H9 (cell line): ENCODE data around the gene FOXL1. TPM values are rescaled to one million over a fixed set of nuclear protein-coding genes. Genes with fewer than 3 reads are reported as not detected.

Experiments
- DNase-seq: peaks from one replicate; pipeline ENCODE4 v3.0.0-alpha.2; 2017
- H2AFZ ChIP-seq: one replicate; pipeline ENCODE4 v1.6.1; 2013; ENCODE audit warnings: mild to moderate bottlenecking, low read length, control low read depth, moderate library complexity
- H2AK5ac ChIP-seq: 2 replicates; pipeline ENCODE4 v1.6.1; 2013; ENCODE audit warnings: low read length, control low read depth, mixed read lengths; ENCODE audit not compliant: insufficient read length
- H2BK120ac ChIP-seq: one replicate; pipeline ENCODE4 v1.6.1; 2013; ENCODE audit warnings: low read depth, mild to moderate bottlenecking, low read length, control low read depth, inconsistent platforms; ENCODE audit not compliant: poor library complexity, severe bottlenecking
- H2BK12ac ChIP-seq: 2 replicates; pipeline ENCODE4 v1.6.1; 2013; ENCODE audit warnings: low read length, control low read depth, mixed read lengths, low read depth; ENCODE audit not compliant: insufficient read length
- H2BK15ac ChIP-seq: 2 replicates; pipeline ENCODE4 v1.6.1; 2013; ENCODE audit warnings: low read depth, low read length, control low read depth
- H2BK20ac ChIP-seq: one replicate; pipeline ENCODE4 v1.6.1; 2013; ENCODE audit warnings: low read depth, mild to moderate bottlenecking, low read length, control low read depth, inconsistent platforms; ENCODE audit not compliant: poor library complexity, severe bottlenecking
- H2BK5ac ChIP-seq: 2 replicates; pipeline ENCODE4 v1.6.1; 2013; ENCODE audit warnings: low read length, control low read depth, mixed read lengths; ENCODE audit not compliant: insufficient read length
- H3K14ac ChIP-seq: 2 replicates; pipeline ENCODE4 v1.6.1; 2013; ENCODE audit warnings: low read length, control low read depth; ENCODE audit not compliant: insufficient read depth
- H3K18ac ChIP-seq: 2 replicates; pipeline ENCODE4 v1.6.1; 2013; ENCODE audit warnings: low read depth, mild to moderate bottlenecking, mixed read lengths, low read length, control low read depth; ENCODE audit not compliant: insufficient read length
- H3K23ac ChIP-seq: 2 replicates; pipeline ENCODE4 v1.6.1; 2013; ENCODE audit warnings: low read length, control low read depth, mixed read lengths, low read depth; ENCODE audit not compliant: insufficient read length
- H3K23me2 ChIP-seq: 2 replicates; pipeline ENCODE4 v1.6.1; 2013; ENCODE audit warnings: low read depth, mild to moderate bottlenecking, mixed read lengths, low read length, control low read depth; ENCODE audit not compliant: insufficient read length, poor library complexity, severe bottlenecking
- H3K27ac ChIP-seq: 2 replicates; pipeline ENCODE4 v1.5.1; 2013; ENCODE audit warnings: low read length, control low read depth, mixed read lengths, low read depth; ENCODE audit not compliant: insufficient read length
- H3K27me3 ChIP-seq: 2 replicates; pipeline ENCODE4 v1.6.1; 2013; ENCODE audit warnings: low read length, control low read depth, inconsistent platforms; ENCODE audit not compliant: insufficient read depth
- H3K4ac ChIP-seq: 2 replicates; pipeline ENCODE4 v1.6.1; 2013; ENCODE audit warnings: low read depth, mild to moderate bottlenecking, control low read depth, inconsistent platforms, low read length, moderate library complexity
- H3K4me1 ChIP-seq: 2 replicates; pipeline ENCODE4 v1.6.1; 2013; ENCODE audit warnings: low read length, control low read depth, inconsistent platforms; ENCODE audit not compliant: insufficient read depth
- H3K4me2 ChIP-seq: 2 replicates; pipeline ENCODE4 v1.6.1; 2013; ENCODE audit warnings: low read length, control low read depth, mixed read lengths; ENCODE audit not compliant: insufficient read length, insufficient read depth
- H3K56ac ChIP-seq: 2 replicates; pipeline ENCODE4 v1.6.1; 2013; ENCODE audit warnings: low read depth, mild to moderate bottlenecking, mixed read lengths, low read length, control low read depth; ENCODE audit not compliant: insufficient read length
- H3K79me1 ChIP-seq: 2 replicates; pipeline ENCODE4 v1.6.1; 2013; ENCODE audit warnings: low read depth, mild to moderate bottlenecking, moderate library complexity, low read length, control low read depth, inconsistent platforms; ENCODE audit not compliant: insufficient read depth, poor library complexity, severe bottlenecking
- H3K79me2 ChIP-seq: 2 replicates; pipeline ENCODE4 v1.6.1; 2013; ENCODE audit warnings: low read length, control low read depth, inconsistent platforms; ENCODE audit not compliant: insufficient read depth
- H3K9ac ChIP-seq: 2 replicates; pipeline ENCODE4 v1.6.1; 2013; ENCODE audit warnings: low read length, control low read depth, mixed read lengths; ENCODE audit not compliant: insufficient read length; ENCODE audit errors: extremely low read depth
- H3K9me3 ChIP-seq: one replicate; pipeline ENCODE4 v1.6.1; 2013; ENCODE audit warnings: low read depth, low read length, inconsistent platforms; ENCODE audit not compliant: control insufficient read depth
- H3T11ph ChIP-seq: one replicate; pipeline ENCODE4 v1.6.1; 2013; ENCODE audit warnings: mild to moderate bottlenecking, low read length, control low read depth, inconsistent platforms
- H4K20me1 ChIP-seq: one replicate; pipeline ENCODE4 v1.6.1; 2013; ENCODE audit not compliant: control insufficient read depth, insufficient read length, insufficient read depth
- H4K5ac ChIP-seq: 2 replicates; pipeline ENCODE4 v1.6.1; 2013; ENCODE audit warnings: low read depth, mild to moderate bottlenecking, mixed read lengths, low read length, control low read depth; ENCODE audit not compliant: insufficient read length
- H4K8ac ChIP-seq: replicated peaks from 2 replicates; pipeline ENCODE4 v1.6.1; 2013; ENCODE audit warnings: low read length, control low read depth, mixed read lengths, low read depth; ENCODE audit not compliant: insufficient read length
- H4K91ac ChIP-seq: 2 replicates; pipeline ENCODE4 v1.6.1; 2013; ENCODE audit warnings: low read depth, mild to moderate bottlenecking, moderate library complexity, mixed read lengths, low read length, control low read depth; ENCODE audit not compliant: insufficient read length
- H3K27ac Mint-ChIP-seq, 3 experiments: 2 replicates in 2 of 3; 3 replicates in 1 of 3; pipeline ENCODE4 v1.8.0; 2020 to 2021; ENCODE audit warnings: mixed read lengths in 3 of 3, mild to moderate bottlenecking in 1 of 3, moderate library complexity in 1 of 3
- H3K27me3 Mint-ChIP-seq: 2 replicates; pipeline ENCODE4 v1.8.0; 2021; ENCODE audit warnings: low read depth, mild to moderate bottlenecking, moderate library complexity, mixed read lengths
- H3K36me3 Mint-ChIP-seq, 3 experiments: 2 replicates in 2 of 3; 3 replicates in 1 of 3; pipeline ENCODE4 v1.8.0; 2020 to 2021; ENCODE audit warnings: low read depth in 3 of 3, mixed read lengths in 3 of 3; ENCODE audit not compliant: insufficient read depth in 1 of 3
- H3K4me1 Mint-ChIP-seq, 2 experiments: 2 replicates each; pipeline ENCODE4 v1.8.0; 2020; ENCODE audit warnings: mixed read lengths in 2 of 2
- H3K4me3 Mint-ChIP-seq, 2 experiments: 2 replicates in 1 of 2; 3 replicates in 1 of 2; pipeline ENCODE4 v1.8.0; 2020 to 2021; ENCODE audit warnings: mild to moderate bottlenecking in 2 of 2, mixed read lengths in 2 of 2, moderate library complexity in 1 of 2
- H3K9me3 Mint-ChIP-seq, 2 experiments: 2 replicates in 1 of 2; 3 replicates in 1 of 2; pipeline ENCODE4 v1.8.0; 2020; ENCODE audit warnings: mild to moderate bottlenecking in 2 of 2, mixed read lengths in 2 of 2, moderate library complexity in 1 of 2
- CTCF ChIP-seq: fragments of 200-600 bp; sonication (generic); conservative IDR thresholded peaks from 3 replicates; pipeline ENCODE4 v1.8.0; 2021; ENCODE audit warnings: antibody characterized with exemption, mild to moderate bottlenecking
- WGBS: extraction: QIAGEN DNeasy Blood & Tissue Kit; methylation state at CpG from one replicate; pipeline ENCODE4 v1.1.7; 2013; ENCODE audit warnings: missing lambda C conversion rate, low lambda C conversion rate, mixed read lengths; ENCODE audit not compliant: insufficient read length; ENCODE audit errors: extremely low coverage; 5-methylcytosine and 5-hydroxymethylcytosine counted together
- total RNA-seq: library from RNA; stranded (reverse); gene quantifications from 2 replicates; pipeline ENCODE4 v1.2.1, GENCODE V29; 2021

Gene FOXL1
- total RNA-seq, 1 experiment from 2014 or later = 0.09 TPM

- H3K27ac ChIP-seq = no peak overlapping the region
- no peak overlapping the region for H2BK120ac ChIP-seq
- no peaks in the 10 kb centered on the region for H3K9me3 Mint-ChIP-seq
- peaks cover 17% of the 10 kb centered on the region for H3K27me3 Mint-ChIP-seq
- no peaks in the 10 kb centered on the region; a peak in 1 of 7 replicates for H3K36me3 Mint-ChIP-seq
- no peak overlapping the region for H2BK5ac ChIP-seq
- H3K4ac ChIP-seq = no peak overlapping the region
- H3K79me2 ChIP-seq = no peaks in the 10 kb centered on the region
- TF ChIP-seq CTCF = no peak
- no peak overlapping the region for H4K91ac ChIP-seq
- no peak overlapping the region for H2BK20ac ChIP-seq
- H3K56ac ChIP-seq = no peak overlapping the region
- H3K4me1 ChIP-seq = no peaks in the 10 kb centered on the region
- no peaks in the 10 kb centered on the region for H3K23me2 ChIP-seq
- no peak overlapping the region for H2BK15ac ChIP-seq
- H3K14ac ChIP-seq = no peak overlapping the region
- H4K5ac ChIP-seq = no peak overlapping the region
- no peaks in the 10 kb centered on the region for H3K27me3 ChIP-seq
- no peak overlapping the region for H3K23ac ChIP-seq
- H2AFZ ChIP-seq = no peak overlapping the region
- no peak for DNase-seq
- H3K27ac Mint-ChIP-seq = no peak overlapping the region
- no peaks in the 10 kb centered on the region for H4K20me1 ChIP-seq
- no peak overlapping the region for H2BK12ac ChIP-seq
- no peaks in the 10 kb centered on the region for H3K9me3 ChIP-seq
- no peak overlapping the region for H3K4me3 Mint-ChIP-seq
- H3K18ac ChIP-seq = no peak overlapping the region
- no peak overlapping the region for H4K8ac ChIP-seq
- H2AK5ac ChIP-seq = no peak overlapping the region
- WGBS = no CpG with 5 or more reads among the region's 4 CpGs
- H3T11ph ChIP-seq = no peak overlapping the region
- no peak overlapping the region for H3K4me2 ChIP-seq
- no peaks in the 10 kb centered on the region for H3K4me1 Mint-ChIP-seq
- H3K79me1 ChIP-seq = no peaks in the 10 kb centered on the region
- no peak overlapping the region for H3K9ac ChIP-seq
Observed at GRCh38 chr16:86602521-86602920, 24.2 kb downstream of the FOXL1 start.
